ENCODE data around the gene TMEM126A.
"Not testable (repeated sequence)": the region's sequence is repeated elsewhere in the genome, so short reads cannot be mapped to it uniquely, and the experiment has no call there.

Gene TMEM126A

DNA sequence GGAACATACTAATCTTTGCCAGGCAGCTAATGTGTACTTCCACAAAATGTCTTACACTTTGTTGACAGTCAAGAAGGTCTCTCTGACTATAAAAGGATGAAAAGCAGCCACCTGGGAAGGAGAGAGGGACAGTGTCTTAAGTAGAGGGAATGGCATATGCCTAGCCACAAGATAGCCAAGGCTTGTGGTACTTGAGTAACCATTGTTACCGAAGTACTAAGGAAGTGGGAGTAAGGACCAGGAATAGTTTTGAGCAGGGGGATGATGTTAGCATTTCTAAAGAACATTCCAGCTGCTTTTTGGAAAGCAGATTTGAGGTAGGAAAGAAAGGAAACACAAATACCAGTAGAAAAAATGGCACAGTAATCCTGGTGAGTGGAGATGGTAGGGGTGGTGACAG, 3.4 kb downstream of the TMEM126A start:
- Histone ChIP-seq H3K4me2 (ENCODE audit: low read depth, low read length) (no peak overlapping the region), H4K20me1 (ENCODE audit: insufficient read depth, low read length) (no peaks in the 10 kb centered on the region), H3F3A (ENCODE audit: insufficient read depth, low read length) (peaks cover 28% of the 10 kb centered on the region), H3K4me1 (ENCODE audit: low read length) (peaks cover 10% of the 10 kb centered on the region), H3K9ac (ENCODE audit: low read length) (no peak overlapping the region), H3K9me3 (replicated peaks; ENCODE audit: insufficient read depth, low read length) (no peaks in the 10 kb centered on the region), H3K4me3 (ENCODE audit: low read length) (no peak overlapping the region), H3K27ac (ENCODE audit: low read length) (no peak overlapping the region), H3K9me2 (replicated peaks; ENCODE audit: insufficient read depth, low read length) (no peaks in the 10 kb centered on the region), H3K79me2 (ENCODE audit: low read length) (peaks cover 66% of the 10 kb centered on the region), H3K27me3 (replicated peaks; ENCODE audit: insufficient read depth, low read length) (no peaks in the 10 kb centered on the region), H2AFZ (ENCODE audit: low read length) (no peak overlapping the region), H3K36me3 (replicated peaks; ENCODE audit: insufficient read depth, low read length) (no peaks in the 10 kb centered on the region; the same call in 1 of the 2 replicates)
- DNase-seq: no peak
- TF ChIP-seq, protein P1, sequence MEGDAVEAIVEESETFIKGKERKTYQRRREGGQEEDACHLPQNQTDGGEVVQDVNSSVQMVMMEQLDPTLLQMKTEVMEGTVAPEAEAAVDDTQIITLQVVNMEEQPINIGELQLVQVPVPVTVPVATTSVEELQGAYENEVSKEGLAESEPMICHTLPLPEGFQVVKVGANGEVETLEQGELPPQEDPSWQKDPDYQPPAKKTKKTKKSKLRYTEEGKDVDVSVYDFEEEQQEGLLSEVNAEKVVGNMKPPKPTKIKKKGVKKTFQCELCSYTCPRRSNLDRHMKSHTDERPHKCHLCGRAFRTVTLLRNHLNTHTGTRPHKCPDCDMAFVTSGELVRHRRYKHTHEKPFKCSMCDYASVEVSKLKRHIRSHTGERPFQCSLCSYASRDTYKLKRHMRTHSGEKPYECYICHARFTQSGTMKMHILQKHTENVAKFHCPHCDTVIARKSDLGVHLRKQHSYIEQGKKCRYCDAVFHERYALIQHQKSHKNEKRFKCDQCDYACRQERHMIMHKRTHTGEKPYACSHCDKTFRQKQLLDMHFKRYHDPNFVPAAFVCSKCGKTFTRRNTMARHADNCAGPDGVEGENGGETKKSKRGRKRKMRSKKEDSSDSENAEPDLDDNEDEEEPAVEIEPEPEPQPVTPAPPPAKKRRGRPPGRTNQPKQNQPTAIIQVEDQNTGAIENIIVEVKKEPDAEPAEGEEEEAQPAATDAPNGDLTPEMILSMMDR (IDR thresholded peaks at IDR 0.05; ENCODE audit: low read length): no peak
- no peak for TF ChIP-seq EZH2 (optimal IDR thresholded peaks at IDR 0.05; ENCODE audit: low read depth, low read length)
- no peak for TF ChIP-seq EZH2phosphoT487 (IDR thresholded peaks at IDR 0.05; ENCODE audit: low read length)

DNA sequence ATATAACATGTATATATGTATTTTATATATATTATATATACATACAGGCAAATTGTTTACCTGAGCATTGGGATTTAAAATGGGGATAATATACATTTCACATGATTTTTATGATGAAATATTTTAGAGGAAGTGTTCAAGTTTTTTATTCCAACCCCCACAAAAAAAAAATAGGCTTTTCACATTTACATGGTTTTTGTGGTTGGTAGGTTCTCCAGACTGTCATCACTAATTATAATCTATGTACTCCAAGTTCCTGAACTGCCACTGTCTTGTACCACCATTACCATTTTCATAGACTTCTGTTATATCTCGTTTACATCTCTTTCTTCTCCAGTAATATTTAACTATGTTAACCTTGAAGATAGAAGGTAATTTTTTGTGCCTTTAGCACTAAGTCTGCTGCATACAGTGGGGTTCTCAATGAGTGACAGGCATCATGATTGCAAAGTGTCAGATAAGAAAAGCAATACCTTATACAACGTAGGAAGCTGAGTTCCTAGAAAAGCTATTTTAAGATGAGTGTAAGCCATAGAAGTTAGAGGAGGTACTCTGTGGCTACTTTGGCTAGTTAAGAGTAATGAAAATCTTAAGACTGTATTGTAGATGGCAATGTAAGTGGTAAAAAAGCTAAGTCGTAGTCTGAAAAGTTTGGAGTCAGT, 5.2 kb downstream of the TMEM126A start:
- Histone ChIP-seq H3K79me2 (ENCODE audit: low read length) (peaks cover 79% of the 10 kb centered on the region), H3K4me3 (ENCODE audit: low read length) (no peak overlapping the region), H3K4me1 (ENCODE audit: low read length) (0 out of 2 replicates have a peak, but pooled peaks cover 6% of the 10 kb centered on the region), H3K27me3 (replicated peaks; ENCODE audit: insufficient read depth, low read length) (no peaks in the 10 kb centered on the region), H3F3A (ENCODE audit: insufficient read depth, low read length) (peaks cover 21% of the 10 kb centered on the region), H3K9ac (ENCODE audit: low read length) (no peak overlapping the region), H3K9me3 (replicated peaks; ENCODE audit: insufficient read depth, low read length) (no peaks in the 10 kb centered on the region), H3K4me2 (ENCODE audit: low read depth, low read length) (no peak overlapping the region), H3K36me3 (replicated peaks; ENCODE audit: insufficient read depth, low read length) (peaks cover 5% of the 10 kb centered on the region), H3K27ac (ENCODE audit: low read length) (no peak overlapping the region), H2AFZ (ENCODE audit: low read length) (no peak overlapping the region), H3K9me2 (replicated peaks; ENCODE audit: insufficient read depth, low read length) (no peaks in the 10 kb centered on the region), H4K20me1 (ENCODE audit: insufficient read depth, low read length) (no peaks in the 10 kb centered on the region)
- no peak for DNase-seq
- no peak for TF ChIP-seq EZH2 (optimal IDR thresholded peaks at IDR 0.05; ENCODE audit: low read depth, low read length)
- TF ChIP-seq, protein P1 (IDR thresholded peaks at IDR 0.05; ENCODE audit: low read length): no peak
- no peak for TF ChIP-seq EZH2phosphoT487 (IDR thresholded peaks at IDR 0.05; ENCODE audit: low read length)

GRCh38 chr11:85654343-85654742, 6.6 kb downstream of the TMEM126A start:
- H3K27ac ChIP-seq (ENCODE audit: low read length); H4K20me1 ChIP-seq (ENCODE audit: insufficient read depth, low read length); H3K9me2 ChIP-seq (replicated peaks; ENCODE audit: insufficient read depth, low read length); H3K27me3 ChIP-seq (replicated peaks; ENCODE audit: insufficient read depth, low read length); H3K4me3 ChIP-seq (ENCODE audit: low read length); H3K36me3 ChIP-seq (replicated peaks; ENCODE audit: insufficient read depth, low read length); H3K9me3 ChIP-seq (replicated peaks; ENCODE audit: insufficient read depth, low read length); H2AFZ ChIP-seq (ENCODE audit: low read length); H3K9ac ChIP-seq (ENCODE audit: low read length); DNase-seq; H3K4me2 ChIP-seq (ENCODE audit: low read depth, low read length); H3K4me1 ChIP-seq (ENCODE audit: low read length): not testable (repeated sequence)
- peaks cover 79% of the 10 kb centered on the region for H3K79me2 ChIP-seq (ENCODE audit: low read length)
- H3F3A ChIP-seq (ENCODE audit: insufficient read depth, low read length): peaks cover 13% of the 10 kb centered on the region; the same call in 1 of the 2 replicates

GRCh38 chr11:85656777-85657176, 9.0 kb downstream of the TMEM126A start:
- H4K20me1 ChIP-seq (ENCODE audit: insufficient read depth, low read length): peaks cover 22% of the 10 kb centered on the region
- H3K27me3 ChIP-seq (replicated peaks; ENCODE audit: insufficient read depth, low read length): no peaks in the 10 kb centered on the region
- no peaks in the 10 kb centered on the region for H3K9me2 ChIP-seq (replicated peaks; ENCODE audit: insufficient read depth, low read length)
- no peaks in the 10 kb centered on the region for H3K9me3 ChIP-seq (replicated peaks; ENCODE audit: insufficient read depth, low read length)
- H3K4me2 ChIP-seq (ENCODE audit: low read depth, low read length): no peak overlapping the region
- H2AFZ ChIP-seq (ENCODE audit: low read length): no peak overlapping the region
- H3K4me3 ChIP-seq (ENCODE audit: low read length): no peak overlapping the region
- H3K9ac ChIP-seq (ENCODE audit: low read length): no peak overlapping the region
- peaks cover 21% of the 10 kb centered on the region for H3K36me3 ChIP-seq (replicated peaks; ENCODE audit: insufficient read depth, low read length)
- no peak for TF ChIP-seq EZH2 (optimal IDR thresholded peaks at IDR 0.05; ENCODE audit: low read depth, low read length)
- TF ChIP-seq, protein P1 (IDR thresholded peaks at IDR 0.05; ENCODE audit: low read length): no peak
- no peak for TF ChIP-seq EZH2phosphoT487 (IDR thresholded peaks at IDR 0.05; ENCODE audit: low read length)
- no peak for DNase-seq
- H3K4me1 ChIP-seq (ENCODE audit: low read length): peaks cover 18% of the 10 kb centered on the region
- no peak overlapping the region for H3K27ac ChIP-seq (ENCODE audit: low read length)
- H3F3A ChIP-seq (ENCODE audit: insufficient read depth, low read length): 0 out of 2 replicates have a peak, but pooled peaks cover 5% of the 10 kb centered on the region
- peaks cover 83% of the 10 kb centered on the region for H3K79me2 ChIP-seq (ENCODE audit: low read length)

Measured in MM.1S (cell line).